GM21367 (cell line): ENCODE results near the gene EDEM2.
"Not testable (repeated sequence)": the region's sequence is repeated elsewhere in the genome, so short reads cannot be mapped to it uniquely, and the experiment has no call there.

Experiments
- ATAC-seq: cut with Tn5 transposase; IDR thresholded peaks from one replicate; pipeline ENCODE4 v1.9.1; 2021; ENCODE audit not compliant: unreplicated experiment

EDEM2 gene, protein sequence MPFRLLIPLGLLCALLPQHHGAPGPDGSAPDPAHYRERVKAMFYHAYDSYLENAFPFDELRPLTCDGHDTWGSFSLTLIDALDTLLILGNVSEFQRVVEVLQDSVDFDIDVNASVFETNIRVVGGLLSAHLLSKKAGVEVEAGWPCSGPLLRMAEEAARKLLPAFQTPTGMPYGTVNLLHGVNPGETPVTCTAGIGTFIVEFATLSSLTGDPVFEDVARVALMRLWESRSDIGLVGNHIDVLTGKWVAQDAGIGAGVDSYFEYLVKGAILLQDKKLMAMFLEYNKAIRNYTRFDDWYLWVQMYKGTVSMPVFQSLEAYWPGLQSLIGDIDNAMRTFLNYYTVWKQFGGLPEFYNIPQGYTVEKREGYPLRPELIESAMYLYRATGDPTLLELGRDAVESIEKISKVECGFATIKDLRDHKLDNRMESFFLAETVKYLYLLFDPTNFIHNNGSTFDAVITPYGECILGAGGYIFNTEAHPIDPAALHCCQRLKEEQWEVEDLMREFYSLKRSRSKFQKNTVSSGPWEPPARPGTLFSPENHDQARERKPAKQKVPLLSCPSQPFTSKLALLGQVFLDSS

DNA sequence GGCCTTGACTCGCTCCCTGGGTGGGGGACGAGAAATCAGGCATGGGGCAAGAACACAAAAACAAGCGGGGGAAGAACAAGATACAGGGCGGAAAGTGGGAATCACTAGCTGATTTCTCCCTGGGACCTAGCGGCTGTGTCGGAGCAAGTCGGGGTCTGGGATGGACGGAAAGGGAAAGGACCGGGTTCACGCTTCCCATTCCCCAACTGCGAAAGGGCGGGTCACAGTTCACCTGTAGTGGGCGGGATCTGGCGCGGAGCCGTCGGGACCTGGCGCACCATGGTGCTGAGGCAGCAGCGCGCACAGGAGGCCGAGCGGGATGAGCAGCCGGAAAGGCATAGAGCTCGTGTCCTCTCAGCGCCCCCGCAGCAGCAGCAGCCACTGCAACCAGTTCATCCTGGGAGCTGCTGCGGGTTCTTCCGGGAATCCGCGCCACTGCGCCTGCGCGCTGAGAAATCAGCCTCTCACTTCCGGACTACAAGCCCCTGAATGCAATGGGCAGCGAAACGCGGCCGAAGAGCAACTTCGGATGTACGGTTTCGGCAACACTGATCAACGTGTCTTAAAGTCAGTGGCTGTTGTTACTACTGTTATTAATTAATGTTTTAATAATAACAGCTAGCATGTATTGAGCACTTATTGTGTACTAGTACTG lies at the start of gene EDEM2:
Gene EDEM2 (minus strand): TSS at position 417 of the 655 bp plus-strand sequence. CDS start 78 bp downstream, at position 339.
- ATAC-seq: peak; percentile 59

GRCh38 chr20:35196313-35196712 lies 49.2 kb upstream of the EDEM2 start:
- no peak for ATAC-seq

GRCh38 chr20:35193031-35193791 lies 46.1 kb upstream of the EDEM2 start:
- not testable (repeated sequence) for ATAC-seq

DNA sequence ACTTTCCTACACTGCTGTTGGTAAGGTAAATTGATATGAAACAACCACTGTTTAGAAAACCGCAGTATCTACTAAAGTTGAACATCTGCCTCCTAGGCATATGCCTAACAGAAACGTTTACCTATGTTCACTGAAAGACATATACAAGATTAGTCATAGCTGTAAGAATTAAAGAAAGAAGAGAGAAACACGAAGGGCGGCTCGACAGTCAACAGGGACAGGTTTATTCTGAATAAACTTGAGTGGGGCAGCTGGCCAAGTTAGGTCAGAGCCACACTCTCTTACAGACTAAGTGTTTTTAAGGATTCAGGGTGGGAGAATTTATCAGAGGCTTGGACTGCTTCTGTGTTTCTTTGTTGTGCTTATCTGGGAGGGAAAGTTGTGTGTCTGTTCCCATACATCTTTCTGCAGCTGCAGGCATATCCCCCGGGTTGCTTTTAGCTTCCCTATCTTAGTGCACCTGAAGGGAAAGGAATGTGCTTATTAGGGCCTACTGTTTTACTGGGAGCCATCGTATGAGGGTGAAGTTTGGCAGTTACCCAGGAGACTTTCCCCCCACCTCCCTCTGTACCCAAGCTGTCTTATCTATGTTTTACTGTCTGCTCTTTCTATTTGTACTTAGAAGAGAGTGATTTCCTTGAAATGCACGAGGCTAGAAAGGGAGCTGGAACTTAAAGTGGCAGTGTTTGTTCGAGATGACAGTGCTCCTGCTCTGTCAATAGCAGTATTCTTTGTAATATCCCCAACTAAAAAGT lies 45.2 kb upstream of the EDEM2 start:
- ATAC-seq: no peak

DNA sequence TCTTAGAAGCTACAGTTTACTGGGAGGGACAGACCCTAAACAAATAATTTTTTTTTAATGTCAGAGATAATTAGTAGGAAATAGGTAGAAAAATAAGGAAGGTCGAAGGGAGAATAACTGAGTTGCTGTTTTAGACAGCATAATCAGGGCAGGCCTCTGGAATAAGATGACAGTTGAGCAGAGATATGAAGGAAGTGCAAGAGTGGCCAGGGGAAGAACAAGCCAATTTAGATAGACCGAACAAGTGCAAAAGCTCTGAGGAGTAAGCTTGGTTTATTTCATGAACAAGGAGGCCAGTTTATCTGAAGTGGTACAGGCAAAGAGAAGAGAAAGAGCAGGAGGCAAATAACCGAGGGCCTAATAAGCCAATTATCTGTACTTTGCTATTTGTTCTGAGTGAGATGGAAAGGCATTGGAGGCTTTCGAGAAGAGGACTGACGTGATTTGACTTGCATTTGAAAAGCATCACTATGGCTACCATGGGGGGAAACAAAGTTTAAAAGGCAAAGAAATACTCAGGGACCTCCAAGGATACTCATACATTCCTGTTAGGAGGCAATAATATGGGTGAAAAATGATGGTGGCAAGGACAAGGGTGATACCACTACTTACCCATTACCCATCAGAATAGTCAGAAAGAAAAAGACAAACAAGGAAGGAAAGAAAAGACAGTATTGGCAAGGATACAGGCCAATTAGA lies 44.4 kb upstream of the EDEM2 start:
- no peak for ATAC-seq

GRCh38 chr20:35190556-35190955 lies 43.4 kb upstream of the EDEM2 start:
- ATAC-seq: no peak

GRCh38 chr20:35189223-35189622 lies 42.1 kb upstream of the EDEM2 start:
- ATAC-seq: not testable (repeated sequence)

- no peak for ATAC-seq
These were observed 40.6 kb upstream of the EDEM2 start for GRCh38 chr20:35187584-35188190.

GRCh38 chr20:35186691-35187289 lies 39.7 kb upstream of the EDEM2 start:
- not testable (repeated sequence) for ATAC-seq

DNA sequence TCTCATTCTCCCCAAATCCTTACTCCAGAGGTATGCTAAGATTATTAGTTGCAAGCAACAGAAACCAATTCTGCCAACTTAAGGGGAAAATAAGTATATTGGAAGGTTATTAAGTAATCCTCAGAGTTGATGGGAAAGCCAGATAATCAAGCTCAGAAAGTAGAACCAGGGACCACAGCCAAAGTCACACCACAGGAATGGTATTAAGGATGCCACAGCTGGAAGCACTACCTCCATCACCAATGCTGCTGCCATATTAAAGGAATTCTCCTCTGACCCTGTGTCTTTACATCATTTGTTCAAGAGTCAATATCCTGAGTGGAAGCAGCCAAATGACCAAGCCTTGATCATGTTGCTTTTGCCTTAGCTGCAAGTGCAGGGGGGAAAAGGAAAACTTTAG lies 34.6 kb upstream of the EDEM2 start:
- ATAC-seq: no peak

- ATAC-seq: no peak
These were observed 33.1 kb upstream of the EDEM2 start for GRCh38 chr20:35180266-35180665.

- ATAC-seq: no peak
These were observed 32.4 kb upstream of the EDEM2 start for GRCh38 chr20:35179292-35180212.

DNA sequence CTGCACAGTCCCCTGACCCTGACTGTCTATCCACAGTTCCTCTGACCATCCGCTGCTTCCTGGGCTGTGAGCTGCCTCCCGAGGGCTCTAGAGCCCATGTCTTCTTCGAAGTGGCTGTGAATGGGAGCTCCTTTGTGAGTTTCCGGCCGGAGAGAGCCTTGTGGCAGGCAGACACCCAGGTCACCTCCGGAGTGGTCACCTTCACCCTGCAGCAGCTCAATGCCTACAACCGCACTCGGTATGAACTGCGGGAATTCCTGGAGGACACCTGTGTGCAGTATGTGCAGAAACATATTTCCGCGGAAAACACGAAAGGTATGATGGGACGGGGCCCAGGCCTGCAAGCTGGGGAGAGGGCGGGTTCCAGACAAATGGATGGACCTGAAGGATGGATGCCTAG lies 29.0 kb upstream of the EDEM2 start:
- no peak for ATAC-seq

DNA sequence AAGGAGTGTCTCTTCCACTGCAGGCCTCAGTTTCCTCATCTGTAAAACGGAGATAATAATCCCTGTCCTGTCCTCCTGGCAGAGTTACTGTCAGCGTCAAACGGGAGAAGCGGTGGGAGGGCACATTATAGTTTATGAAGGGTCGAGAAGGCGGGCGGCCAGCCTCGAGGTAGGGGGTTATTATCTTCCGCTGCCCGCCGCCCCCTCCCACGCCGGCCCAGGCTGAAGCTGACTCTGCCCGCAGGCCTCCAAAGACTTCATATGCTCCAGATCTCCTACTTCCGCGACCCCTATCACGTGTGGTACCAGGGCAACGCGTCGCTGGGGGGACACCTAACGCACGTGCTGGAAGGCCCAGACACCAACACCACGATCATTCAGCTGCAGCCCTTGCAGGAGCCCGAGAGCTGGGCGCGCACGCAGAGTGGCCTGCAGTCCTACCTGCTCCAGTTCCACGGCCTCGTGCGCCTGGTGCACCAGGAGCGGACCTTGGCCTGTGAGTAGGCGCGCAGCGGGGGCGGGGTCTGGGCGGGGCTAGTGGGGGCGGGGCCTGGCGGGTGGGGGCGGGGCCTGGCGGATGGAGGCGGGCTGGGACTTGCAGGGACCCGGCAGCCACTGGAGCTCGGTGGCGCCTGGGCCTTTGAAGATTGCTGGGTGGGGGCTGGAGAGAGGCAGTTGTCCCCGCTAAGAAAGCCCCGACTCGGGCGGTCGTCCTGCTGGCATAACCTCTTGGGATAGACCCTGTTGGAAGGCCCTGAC lies 27.5 kb upstream of the EDEM2 start:
- no peak for ATAC-seq

DNA sequence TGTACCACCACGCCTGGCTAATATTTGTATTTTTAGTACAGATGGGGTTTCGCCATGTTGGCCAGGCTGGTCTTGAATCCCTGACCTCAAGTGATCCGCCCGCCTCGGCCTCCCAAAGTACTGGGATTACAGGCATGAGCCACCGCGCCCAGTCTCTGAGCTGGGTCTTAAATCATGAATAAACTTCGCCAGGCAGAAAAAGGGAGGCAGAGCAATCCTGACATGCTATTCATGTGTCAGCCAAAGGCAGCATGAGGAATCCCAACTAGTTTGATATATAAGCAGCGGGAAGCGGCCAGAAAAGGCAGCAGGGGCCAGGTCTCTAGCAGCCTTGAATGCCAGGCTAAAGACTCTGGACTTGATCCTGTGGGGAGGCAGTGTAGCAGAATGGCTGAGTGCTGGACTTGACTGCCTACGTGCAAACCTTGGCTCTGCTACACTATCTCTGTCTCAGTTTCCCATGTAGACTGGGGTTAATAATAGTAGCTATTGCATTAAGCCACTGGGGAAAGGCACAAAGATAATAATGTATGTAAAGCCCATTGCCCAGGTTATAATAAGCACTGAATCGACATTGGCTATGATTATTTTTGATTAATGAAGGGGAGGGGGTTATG lies 26.5 kb upstream of the EDEM2 start:
- ATAC-seq: no peak

DNA sequence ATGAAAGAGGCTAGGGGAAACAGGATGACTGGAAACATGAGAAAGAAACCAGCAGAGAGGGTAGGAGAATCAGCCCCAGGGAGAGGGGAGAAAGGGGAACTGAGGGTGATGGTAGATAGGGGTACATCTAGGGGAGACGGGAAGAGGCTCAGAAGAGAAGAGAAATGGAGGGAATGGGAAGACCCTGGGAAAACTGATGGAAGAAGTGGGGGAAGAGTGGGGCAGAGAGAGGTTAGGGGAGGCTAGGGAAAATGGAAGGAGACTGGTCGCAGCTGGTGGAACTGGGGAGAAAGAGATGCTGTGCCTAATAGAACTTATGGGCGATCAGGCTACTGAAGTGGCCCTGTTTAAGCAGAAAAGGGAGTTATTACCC lies 25.3 kb upstream of the EDEM2 start:
- ATAC-seq: no peak
